Epithelial cell of esophagus (primary cell): ENCODE data around the gene C12orf57.

Experiments
- DNase-seq: peaks from one replicate; pipeline ENCODE4 v3.0.0; 2010; ENCODE audit warnings: low read depth
- H3K4me3 ChIP-seq: 2 replicates; pipeline ENCODE4 v1.5.1; 2011; ENCODE audit warnings: mild to moderate bottlenecking, low read length, control low read depth
- TF ChIP-seq, protein P1 (sequence below): IDR thresholded peaks from 2 replicates; pipeline ENCODE4 v1.5.1; 2011; ENCODE audit warnings: low read depth, mild to moderate bottlenecking, low read length, control low read depth, inconsistent platforms; ENCODE audit not compliant: insufficient read depth; ENCODE audit errors: missing control alignments

The C12orf57 gene

GRCh38 chr12:6946920-6947374 is 3.1 kb downstream of the C12orf57 start:
- DNase-seq, result no peak
- H3K4me3 ChIP-seq, result peak overlapping the region; percentile 72
- TF ChIP-seq, protein P1, sequence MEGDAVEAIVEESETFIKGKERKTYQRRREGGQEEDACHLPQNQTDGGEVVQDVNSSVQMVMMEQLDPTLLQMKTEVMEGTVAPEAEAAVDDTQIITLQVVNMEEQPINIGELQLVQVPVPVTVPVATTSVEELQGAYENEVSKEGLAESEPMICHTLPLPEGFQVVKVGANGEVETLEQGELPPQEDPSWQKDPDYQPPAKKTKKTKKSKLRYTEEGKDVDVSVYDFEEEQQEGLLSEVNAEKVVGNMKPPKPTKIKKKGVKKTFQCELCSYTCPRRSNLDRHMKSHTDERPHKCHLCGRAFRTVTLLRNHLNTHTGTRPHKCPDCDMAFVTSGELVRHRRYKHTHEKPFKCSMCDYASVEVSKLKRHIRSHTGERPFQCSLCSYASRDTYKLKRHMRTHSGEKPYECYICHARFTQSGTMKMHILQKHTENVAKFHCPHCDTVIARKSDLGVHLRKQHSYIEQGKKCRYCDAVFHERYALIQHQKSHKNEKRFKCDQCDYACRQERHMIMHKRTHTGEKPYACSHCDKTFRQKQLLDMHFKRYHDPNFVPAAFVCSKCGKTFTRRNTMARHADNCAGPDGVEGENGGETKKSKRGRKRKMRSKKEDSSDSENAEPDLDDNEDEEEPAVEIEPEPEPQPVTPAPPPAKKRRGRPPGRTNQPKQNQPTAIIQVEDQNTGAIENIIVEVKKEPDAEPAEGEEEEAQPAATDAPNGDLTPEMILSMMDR, result no peak

DNA sequence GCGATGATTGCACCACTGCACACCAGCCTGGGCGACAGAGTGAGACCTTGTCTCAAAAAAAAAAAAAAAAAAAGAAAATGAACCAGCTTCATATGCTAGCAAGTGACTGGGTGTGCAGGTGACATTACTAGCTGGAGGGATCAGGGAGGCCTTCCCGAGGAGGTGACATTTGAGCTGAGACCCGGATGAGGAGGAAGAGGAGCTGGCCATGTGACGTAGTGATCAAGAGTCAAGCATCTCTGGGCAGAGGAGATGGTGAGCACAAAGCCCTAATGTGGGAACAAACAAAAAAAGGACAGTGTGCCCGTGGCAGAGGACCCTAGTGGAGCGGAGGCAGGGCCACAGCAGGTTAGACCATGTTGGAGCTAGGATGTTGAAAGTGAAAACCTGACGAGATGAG is 3.8 kb downstream of the C12orf57 start:
- DNase-seq, result no peak
- no peak overlapping the region for H3K4me3 ChIP-seq
- TF ChIP-seq, protein P1, result no peak

- DNase-seq, result no peak
- H3K4me3 ChIP-seq, result no peak overlapping the region
- TF ChIP-seq, protein P1, result no peak
These were observed 5.2 kb downstream of the C12orf57 start for GRCh38 chr12:6948873-6949594.

GRCh38 chr12:6950401-6950801 is 6.6 kb downstream of the C12orf57 start:
- no peak for DNase-seq
- TF ChIP-seq, protein P1, result no peak
- no peak overlapping the region for H3K4me3 ChIP-seq

DNA sequence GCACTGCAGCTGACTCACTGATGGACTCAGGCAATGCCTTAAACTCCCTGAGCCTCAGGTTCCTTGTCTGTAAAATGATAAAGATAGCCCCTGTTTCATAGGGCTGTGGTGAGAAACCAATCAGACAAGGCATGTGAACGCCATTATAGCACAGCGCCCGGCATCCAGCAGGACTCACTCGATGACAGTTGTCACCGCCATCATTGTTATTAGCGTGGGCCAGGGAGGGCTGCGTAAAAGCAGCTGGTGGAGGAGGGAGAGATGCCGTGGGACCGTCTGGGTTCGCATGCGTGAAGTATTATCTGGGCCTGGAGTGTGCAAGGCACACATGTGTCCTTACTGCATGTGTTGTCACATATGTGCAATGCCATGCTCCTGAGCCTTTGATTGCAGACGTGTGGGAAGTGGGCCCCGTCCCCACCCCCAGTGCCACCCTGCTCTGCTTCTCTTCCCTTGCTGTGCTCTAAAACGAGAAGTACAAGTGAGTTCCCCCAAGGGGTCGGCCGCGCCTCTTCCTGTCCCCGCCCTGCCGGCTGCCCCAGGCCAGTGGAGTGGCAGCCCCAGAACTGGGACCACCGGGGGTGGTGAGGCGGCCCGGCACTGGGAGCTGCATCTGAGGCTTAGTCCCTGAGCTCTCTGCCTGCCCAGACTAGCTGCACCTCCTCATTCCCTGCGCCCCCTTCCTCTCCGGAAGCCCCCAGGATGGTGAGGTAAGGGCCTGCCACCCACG is 7.2 kb downstream of the C12orf57 start, which contains the start of gene PTPN6:
PTPN6 (plus strand) TSS at position 546 of the 730 bp plus-strand sequence; CDS start at position 703, 157 bp downstream.
- H3K4me3 ChIP-seq, result no peak within 1 kb of the TSS
- no peak for DNase-seq

GRCh38 chr12:6951551-6952120 is 7.8 kb downstream of the C12orf57 start:
- TF ChIP-seq, protein P1, result no peak
- DNase-seq, result no peak
- no peak overlapping the region for H3K4me3 ChIP-seq

More for the DNA sequence above, 7.2 kb downstream of the C12orf57 start, which contains the start of gene PTPN6:
- TF ChIP-seq, protein P1, result no peak
